ENCODE results near the gene FAM117A.
"Not testable (repeated sequence)": the region's sequence is repeated elsewhere in the genome, so short reads cannot be mapped to it uniquely, and the experiment has no call there.

The FAM117A gene

DNA sequence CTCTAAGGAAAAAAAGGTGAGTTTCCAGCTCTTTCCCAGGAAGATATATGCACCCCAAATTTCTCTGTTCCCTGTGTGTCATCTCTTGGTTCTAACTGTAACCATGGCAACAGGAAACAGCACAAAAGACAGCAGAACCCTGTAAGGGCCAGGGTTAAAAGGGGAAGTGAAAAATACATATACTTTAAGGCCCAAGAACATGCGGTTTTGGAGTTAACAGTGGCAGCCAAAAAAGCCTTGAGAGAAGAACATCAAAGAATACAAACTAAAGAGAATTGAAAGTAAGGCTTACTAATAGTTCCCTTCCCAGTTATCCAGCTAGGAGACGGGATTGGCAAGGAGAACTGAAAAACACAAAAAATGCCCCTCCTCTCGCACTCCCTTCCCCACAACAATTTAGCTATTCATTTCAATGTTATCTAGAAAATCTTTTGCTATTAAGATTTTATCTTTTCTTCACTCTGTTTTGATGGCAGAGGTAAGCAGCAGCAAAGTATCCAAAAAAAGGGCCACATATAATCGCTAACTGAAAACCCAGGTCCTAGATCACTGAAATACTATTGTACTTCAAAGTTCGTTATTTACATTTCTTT is 87.6 kb downstream of the FAM117A start:
- no peak for DNase-seq

DNA sequence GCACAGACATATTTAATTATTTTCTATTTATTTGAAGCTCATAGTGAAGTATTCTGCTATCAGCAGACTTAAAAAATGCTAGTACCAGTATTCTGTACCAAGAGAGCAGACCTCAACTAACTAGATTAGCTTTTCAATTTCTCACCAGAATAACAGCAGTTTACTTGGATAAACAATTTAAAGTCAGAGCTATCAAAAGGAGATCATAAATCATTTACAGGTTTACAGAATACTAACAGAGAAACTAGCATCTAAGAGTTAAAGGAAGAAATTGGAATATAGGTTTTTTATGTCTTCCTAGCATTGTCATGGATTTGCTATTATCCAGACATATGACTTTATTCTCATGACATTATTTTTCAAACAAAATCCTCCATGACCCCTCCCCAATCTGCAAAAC is 89.4 kb downstream of the FAM117A start:
- no peak for DNase-seq

GRCh38 chr17:49673679-49674078 is 90.3 kb downstream of the FAM117A start:
- not testable (repeated sequence) for DNase-seq

DNA sequence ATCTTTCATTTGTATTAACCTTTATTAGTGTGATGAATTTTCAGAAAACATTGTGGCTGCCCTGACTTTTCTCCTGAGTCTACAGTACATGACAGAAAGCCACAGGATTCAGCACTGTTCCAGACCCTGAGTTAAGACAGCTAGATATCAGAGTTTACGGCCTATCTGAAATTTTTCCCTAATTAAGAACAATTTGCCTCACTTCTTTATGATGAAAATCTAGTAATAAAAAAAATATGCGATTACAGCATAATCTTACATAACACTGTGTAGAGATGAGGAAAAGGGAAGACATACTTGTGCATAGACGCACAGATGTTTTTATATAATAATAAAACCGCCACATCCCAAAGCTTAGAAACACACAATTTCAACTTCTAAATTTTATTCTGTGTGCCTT is 93.3 kb downstream of the FAM117A start:
- DNase-seq: no peak

DNA sequence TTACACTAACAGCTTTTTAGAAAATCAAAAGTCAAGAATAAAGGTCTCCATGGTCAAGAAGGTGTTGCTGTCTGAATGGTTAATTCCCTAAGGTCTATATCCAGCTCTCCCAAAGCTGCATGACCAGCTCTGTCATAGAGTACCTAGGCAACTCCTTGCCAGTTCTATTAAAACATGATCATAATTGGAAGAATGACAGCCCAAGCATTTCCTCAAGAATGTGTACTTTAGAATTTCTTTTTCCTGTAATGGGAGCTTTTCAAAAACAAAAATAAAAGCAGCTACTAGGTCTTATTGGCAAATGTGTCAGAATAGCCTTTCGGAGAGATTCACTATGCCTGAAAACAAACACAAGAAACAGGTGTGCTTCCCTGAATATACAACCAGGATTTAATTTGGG is 93.9 kb downstream of the FAM117A start:
- DNase-seq: no peak

GRCh38 chr17:49667854-49668253 is 96.1 kb downstream of the FAM117A start:
- no peak for DNase-seq

DNA sequence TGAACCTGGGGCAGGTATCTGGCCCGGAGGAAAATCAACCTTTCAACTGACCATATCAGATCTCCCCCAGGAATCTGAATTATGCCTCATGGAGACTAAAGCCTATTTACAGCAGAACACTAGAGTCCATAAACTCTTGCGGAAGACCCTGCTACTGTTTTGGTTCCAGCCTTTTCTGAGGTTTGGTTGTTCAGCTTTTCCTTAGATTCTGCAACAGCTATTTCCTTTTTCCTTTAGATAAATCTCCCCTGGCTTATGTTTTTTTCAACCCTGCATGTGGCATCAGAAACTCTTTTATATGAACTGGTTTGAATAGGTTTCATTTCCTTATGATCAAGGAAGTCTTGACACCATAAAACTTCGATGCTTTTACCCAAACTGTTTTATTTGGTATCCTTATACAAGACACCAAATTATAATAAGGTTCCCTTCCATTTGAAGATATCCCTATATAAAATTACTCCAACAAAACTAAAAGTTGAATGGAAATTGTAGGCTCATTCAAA is 99.2 kb downstream of the FAM117A start:
- DNase-seq: no peak
